Germinal center (tissue), 1 donor: ENCODE data around the gene MAGEA6.

Experiments
- DNase-seq: peaks from one replicate; pipeline ENCODE4 v3.0.0; 2012; ENCODE audit warnings: mixed read lengths, low spot score

MAGEA6 gene

GRCh38 chrX:152733261-152733975 lies 36.1 kb downstream of the MAGEA6 start, which contains the start of the genes CSAG1 and MAGEA12:
CSAG1 (minus strand) TSS chrX:152733721; CDS start chrX:152732460, 1,261 bp downstream.
MAGEA12 (plus strand) TSS chrX:152733757; CDS start chrX:152736162, 2,405 bp downstream.
- DNase-seq, result no peak

- DNase-seq, result no peak
Observed at GRCh38 chrX:152725409-152725808, 44.1 kb downstream of the MAGEA6 start.
